ENCODE results near the gene TTC16.
"Not testable (repeated sequence)": the region's sequence is repeated elsewhere in the genome, so short reads cannot be mapped to it uniquely, and the experiment has no call there.

The TTC16 gene

GRCh38 chr9:127746959-127747569 is 31.2 kb downstream of the TTC16 start:
- FAIRE-seq, result no peak

- no peak for FAIRE-seq
These were observed 33.4 kb downstream of the TTC16 start for GRCh38 chr9:127749090-127749787.

GRCh38 chr9:127751269-127752054 is 35.6 kb downstream of the TTC16 start:
- FAIRE-seq, result no peak

- FAIRE-seq, result no peak
These were observed 37.3 kb downstream of the TTC16 start for GRCh38 chr9:127753148-127753547.

GRCh38 chr9:127753622-127754021 is 37.7 kb downstream of the TTC16 start:
- no peak for FAIRE-seq

GRCh38 chr9:127754099-127755060 is 38.5 kb downstream of the TTC16 start:
- FAIRE-seq, result no peak

- no peak for FAIRE-seq
These were observed 39.5 kb downstream of the TTC16 start for GRCh38 chr9:127755061-127756060.

GRCh38 chr9:127756233-127756632 is 40.4 kb downstream of the TTC16 start:
- FAIRE-seq, result no peak

GRCh38 chr9:127756776-127757175 is 40.9 kb downstream of the TTC16 start:
- FAIRE-seq, result not testable (repeated sequence)

- no peak for FAIRE-seq
These were observed 43.0 kb downstream of the TTC16 start for GRCh38 chr9:127758843-127759242.

- no peak for FAIRE-seq
These were observed 45.2 kb downstream of the TTC16 start for GRCh38 chr9:127761061-127761460.

- no peak for FAIRE-seq
These were observed 45.6 kb downstream of the TTC16 start for GRCh38 chr9:127761491-127761956.

GRCh38 chr9:127762111-127762676 is 46.3 kb downstream of the TTC16 start:
- no peak for FAIRE-seq

GRCh38 chr9:127763918-127764384 is 48.1 kb downstream of the TTC16 start:
- no peak for FAIRE-seq

GRCh38 chr9:127765418-127765817 is 49.5 kb downstream of the TTC16 start:
- FAIRE-seq, result no peak

- FAIRE-seq, result no peak
These were observed 51.5 kb downstream of the TTC16 start for GRCh38 chr9:127767410-127767809.

GRCh38 chr9:127767909-127768331 is 52.0 kb downstream of the TTC16 start:
- no peak for FAIRE-seq

- FAIRE-seq, result no peak
These were observed 52.8 kb downstream of the TTC16 start for GRCh38 chr9:127768698-127769097.

- no peak for FAIRE-seq
These were observed 53.2 kb downstream of the TTC16 start for GRCh38 chr9:127769101-127769500.

- FAIRE-seq, result no peak
These were observed 54.2 kb downstream of the TTC16 start for GRCh38 chr9:127769929-127770582.
